C1 segment of cervical spinal cord (tissue), 14 donors: Measurements from ENCODE around the gene LENG9.
A peak's percentile ranks its signal among the peaks of the same experiment; 100 is the strongest.

Experiments
- DNase-seq, 14 donors: peaks; one replicate each; lab custom pipeline; 2025; lab: John Stamatoyannopoulos, UW

The LENG9 gene

GRCh38 chr19:54439174-54439851 is 24.3 kb downstream of the LENG9 start:
- peak in 10 of 14 donors; percentile 22 to 62 (median 42) for DNase-seq

- DNase-seq = no peak
Measured at GRCh38 chr19:54436628-54437252, 26.8 kb downstream of the LENG9 start.

GRCh38 chr19:54436031-54436523 is 27.5 kb downstream of the LENG9 start:
- DNase-seq = peak in 7 of 14 donors; percentile 19 to 62 (median 37)

- peak in 2 of 14 donors; percentile 33 to 62 for DNase-seq
Measured at GRCh38 chr19:54435551-54436016, 28.0 kb downstream of the LENG9 start.

GRCh38 chr19:54434873-54435214 is 28.7 kb downstream of the LENG9 start:
- DNase-seq = peak in 2 of 14 donors; percentile 32 to 40

GRCh38 chr19:54434112-54434872 is 29.3 kb downstream of the LENG9 start:
- DNase-seq = peak in 6 of 14 donors; percentile 32 to 53 (median 37)

- no peak for DNase-seq
Measured at GRCh38 chr19:54433697-54434096, 29.9 kb downstream of the LENG9 start.

- DNase-seq = no peak
Measured at GRCh38 chr19:54432144-54432738, 31.3 kb downstream of the LENG9 start.

GRCh38 chr19:54431255-54431838 is 32.2 kb downstream of the LENG9 start:
- peak in 1 of 14 donors; percentile 10 for DNase-seq

- peak in 10 of 14 donors; percentile 29 to 62 (median 38) for DNase-seq
Measured at GRCh38 chr19:54430306-54431254, 33.0 kb downstream of the LENG9 start.

- peak in 1 of 14 donors; percentile 41 for DNase-seq
Measured at GRCh38 chr19:54429545-54430227, 33.9 kb downstream of the LENG9 start.

- DNase-seq = no peak
Measured at GRCh38 chr19:54429176-54429495, 34.4 kb downstream of the LENG9 start.

- DNase-seq = no peak
Measured at GRCh38 chr19:54428323-54429175, 35.0 kb downstream of the LENG9 start.

- no peak for DNase-seq
Measured at GRCh38 chr19:54427586-54427985, 36.0 kb downstream of the LENG9 start.

GRCh38 chr19:54426291-54426931 is 37.2 kb downstream of the LENG9 start:
- DNase-seq = peak in 5 of 14 donors; percentile 5 to 54 (median 29)

- no peak for DNase-seq
Measured at GRCh38 chr19:54425382-54425723, 38.2 kb downstream of the LENG9 start.

- no peak for DNase-seq
Measured at GRCh38 chr19:54424660-54425381, 38.8 kb downstream of the LENG9 start.

- no peak for DNase-seq
Measured at GRCh38 chr19:54424201-54424600, 39.4 kb downstream of the LENG9 start.
